Heart right ventricle (tissue), 16 donors: ENCODE data around the gene GATA6. TPM values are rescaled to one million over a fixed set of nuclear protein-coding genes. Genes with fewer than 3 reads are reported as not detected.

Experiments used
- ATAC-seq, 8 donors: fragments of 200-7000 bp; cut with Tn5 transposase; one replicate each; pipeline ENCODE4 v1.9.1; 2020; ENCODE audit warnings: mild to moderate bottlenecking in 8 of 8, moderate library complexity in 8 of 8, moderate number of reproducible peaks in 1 of 8
- DNase-seq, 2 donors: peaks; one replicate each; pipeline ENCODE4 v3.0.0-alpha.2; 2020
- H3K27ac ChIP-seq, 10 donors: fragments of 200-600 bp; sonication (generic) in 2 of 10; one replicate each; pipeline versions ENCODE4 v1.5.0 to v1.8.0; 2020 to 2022; ENCODE audit warnings: mild to moderate bottlenecking in 3 of 10
- H3K27me3 ChIP-seq, 7 donors: fragments of 200-600 bp; one replicate each; pipeline ENCODE4 v1.8.0; 2021 to 2022; ENCODE audit warnings: mild to moderate bottlenecking in 2 of 7
- H3K36me3 ChIP-seq, 9 donors: fragments of 200-600 bp; sonication (generic) in 1 of 9; one replicate each; pipeline versions ENCODE4 v1.5.0 to v1.8.0; 2020 to 2022; ENCODE audit warnings: mild to moderate bottlenecking in 2 of 9
- H3K4me1 ChIP-seq, 9 donors: fragments of 200-600 bp; sonication (generic) in 1 of 9; one replicate each; pipeline versions ENCODE4 v1.5.0 to v1.8.0; 2020 to 2022; ENCODE audit warnings: mild to moderate bottlenecking in 4 of 9
- H3K4me3 ChIP-seq, 10 donors: fragments of 200-600 bp; sonication (generic) in 2 of 10; one replicate each; pipeline versions ENCODE4 v1.5.0 to v1.8.0; 2020 to 2022; ENCODE audit warnings: mild to moderate bottlenecking in 7 of 10, moderate library complexity in 2 of 10
- H3K9me3 ChIP-seq, 11 donors: fragments of 200-600 bp in 10 of 11; sonication (generic) in 2 of 11; one replicate each; pipeline versions ENCODE4 v1.5.0 to v1.8.0; 2013 to 2022; ENCODE audit warnings: mild to moderate bottlenecking in 2 of 11, control low read depth in 1 of 11, moderate library complexity in 1 of 11
- WGBS, 2 donors: extraction: QIAGEN DNeasy Blood & Tissue Kit; methylation state at CpG; one replicate each; pipeline ENCODE4 v1.1.7; 2013; ENCODE audit warnings: inconsistent platforms in 1 of 2; 5-methylcytosine and 5-hydroxymethylcytosine counted together
- intact Hi-C, 10 donors: fragments of 100-400 bp; cut with DNase I; formaldehyde crosslinking; loops; one replicate each; pipeline versions ENCODE4 v1.11.1 to v1.14.2; 2022
- polyA plus RNA-seq, 2 donors: library from polyadenylated mRNA; stranded (reverse); fragments of 200-250 nt; gene quantifications; one replicate each; pipeline ENCODE4 v1.2.3, GENCODE V29; 2013
- total RNA-seq, 10 donors: library from RNA; stranded (reverse); fragmentation: NEBNext Ultra II Directional in 3 of 10; extraction: Animal tissue kit (Norgen Biotek cat#: 25700) in 3 of 10; gene quantifications; one replicate each; pipeline versions ENCODE4 v1.2.1 to v1.2.4, GENCODE V29; 2021 to 2023
- TF ChIP-seq, protein P1 (sequence below), 9 donors: fragments of 200-600 bp; sonication (generic) in 2 of 9; IDR thresholded peaks; one replicate each; pipeline versions ENCODE4 v1.5.0 to v1.8.0; 2021 to 2022; ENCODE audit warnings: antibody characterized with exemption in 9 of 9, mild to moderate bottlenecking in 5 of 9, moderate library complexity in 1 of 9
- donor health status: Arrhythmogenic right ventricular cardiomyopathy.
- donor health status: ischemic (EF 13 %, LVEDD 7.1; RV severe dilation, severe dysfunction).
- donor health status: healthy with polysubstance abuse.
- donor health status: DM: no; HTN: yes; CAD: no.
- donor health status: DM: no; HTN: no; CAD: no.
- donor health status: ischemic (EF 25% LVEDD 6.9; RV normal size, moderate dysfunction).
- donor health status: ischemic (EF 25% LVEDD 5.7; RV mildly dilated, moderate dysfunction).
- donor health status: healthy.
- donor health status: DM: yes; HTN: yes; CAD: no.
- donor health status: Ischemic cardiomyopathy.
- donor health status: ischemic (EF 35%, LVEDD 5.7; RV mildly dilated, moderate dysfunction).
- donor health status: nonischemic (EF 11% LVEDD 7.7; RV severe dilation, severe dysfunction).
- donor health status: DM: yes; HTN: yes; CAD: no.
- donor health status: PGD.
- donor health status: ischemic (EF 29% LVEDD 5.4; RV normal size, mild dysfunction).
- donor health status: nonischemic (EF 23%, LVEDD 6.1; RV moderate dilation, normal function).

The GATA6 gene
- total and polyA plus RNA-seq, 12 donors: 36.7 to 99.5 (median 69.0) TPM

DNA sequence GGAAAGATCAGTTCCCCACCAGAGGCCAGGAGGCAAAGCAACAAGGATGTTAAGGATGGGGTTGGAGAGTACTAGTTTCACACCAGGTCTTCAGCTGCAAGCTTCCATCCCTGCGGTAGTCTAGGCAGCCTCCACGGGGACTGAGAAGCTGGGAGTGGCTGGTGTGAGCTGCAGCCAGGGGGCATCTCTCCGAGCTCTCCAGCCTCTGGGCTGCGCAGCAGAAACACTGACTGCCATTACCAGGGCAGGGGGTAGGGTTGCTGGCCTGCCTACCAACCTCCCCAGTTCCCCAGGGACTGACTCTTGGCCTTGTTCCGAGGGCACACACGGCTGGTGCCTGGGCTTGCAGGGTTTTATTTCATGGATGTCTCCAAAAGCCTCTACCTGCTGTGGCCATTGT lies 15.9 kb downstream of the GATA6 start:
- ATAC-seq (peak; percentile 36 to 76 (median 66)), DNase-seq (peak in 1 of 2 donors; percentile 46)
- Histone ChIP-seq H3K4me1 (peaks cover 21 to 100% (median 87%) of the 10 kb centered on the region in 9 donors), H3K27me3 (peaks cover 0 to 5% (median 0%) of the 10 kb centered on the region in 7 donors), H3K9me3 (no peaks in the 10 kb centered on the region), H3K27ac (peak overlapping the region; percentile 66 to 99 (median 76)), H3K4me3 (no peak overlapping the region), H3K36me3 (peaks cover 0 to 92% (median 29%) of the 10 kb centered on the region in 9 donors)
- WGBS, 2 donors: 30 to 51% methylated on average over 6 of the region's 6 CpGs
- TF ChIP-seq, protein P1, sequence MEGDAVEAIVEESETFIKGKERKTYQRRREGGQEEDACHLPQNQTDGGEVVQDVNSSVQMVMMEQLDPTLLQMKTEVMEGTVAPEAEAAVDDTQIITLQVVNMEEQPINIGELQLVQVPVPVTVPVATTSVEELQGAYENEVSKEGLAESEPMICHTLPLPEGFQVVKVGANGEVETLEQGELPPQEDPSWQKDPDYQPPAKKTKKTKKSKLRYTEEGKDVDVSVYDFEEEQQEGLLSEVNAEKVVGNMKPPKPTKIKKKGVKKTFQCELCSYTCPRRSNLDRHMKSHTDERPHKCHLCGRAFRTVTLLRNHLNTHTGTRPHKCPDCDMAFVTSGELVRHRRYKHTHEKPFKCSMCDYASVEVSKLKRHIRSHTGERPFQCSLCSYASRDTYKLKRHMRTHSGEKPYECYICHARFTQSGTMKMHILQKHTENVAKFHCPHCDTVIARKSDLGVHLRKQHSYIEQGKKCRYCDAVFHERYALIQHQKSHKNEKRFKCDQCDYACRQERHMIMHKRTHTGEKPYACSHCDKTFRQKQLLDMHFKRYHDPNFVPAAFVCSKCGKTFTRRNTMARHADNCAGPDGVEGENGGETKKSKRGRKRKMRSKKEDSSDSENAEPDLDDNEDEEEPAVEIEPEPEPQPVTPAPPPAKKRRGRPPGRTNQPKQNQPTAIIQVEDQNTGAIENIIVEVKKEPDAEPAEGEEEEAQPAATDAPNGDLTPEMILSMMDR (IDR thresholded peaks at IDR 0.05): peak in 7 of 9 donors; percentile 21 to 56 (median 26)
- intact Hi-C loops: loop anchor here in 3 of 10 donors (5.0 kb wide), 1 partner anchor 82 kb away; no protein-coding TSS in a partner anchor

DNA sequence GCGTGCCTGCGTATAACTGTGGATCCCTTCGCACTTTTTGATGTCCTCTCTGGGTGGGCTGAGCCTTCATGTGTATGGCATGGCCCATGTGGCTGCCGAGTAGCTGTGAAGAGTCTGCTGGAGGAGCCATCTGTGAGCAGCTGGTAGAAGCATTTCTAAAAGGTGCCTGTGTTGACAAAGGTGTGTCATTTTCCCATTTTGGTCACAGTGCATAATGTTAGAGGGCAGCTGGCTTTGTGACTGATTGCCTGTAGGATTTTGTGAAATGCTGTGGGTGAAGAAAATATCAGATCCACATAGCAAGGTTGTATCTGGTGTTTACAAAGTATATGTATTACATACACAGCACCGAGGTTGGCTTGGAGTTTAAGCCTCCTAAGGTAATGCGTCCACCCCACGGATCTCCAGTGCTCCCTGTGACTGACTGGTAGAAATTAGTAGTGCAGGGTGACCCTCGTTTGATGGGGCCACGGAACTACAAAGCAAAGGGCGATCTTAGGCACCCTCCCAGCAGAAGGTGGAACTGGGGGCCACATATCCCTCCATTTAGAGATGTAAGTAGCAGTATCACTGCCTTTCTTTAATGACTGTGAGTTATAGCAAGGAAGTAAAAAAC lies 16.5 kb downstream of the GATA6 start:
- TF ChIP-seq, protein P1 (IDR thresholded peaks at IDR 0.05): no peak
- Histone ChIP-seq H3K27me3 (peaks cover 0 to 3% (median 0%) of the 10 kb centered on the region in 7 donors), H3K4me1 (peaks cover 21 to 98% (median 85%) of the 10 kb centered on the region in 9 donors), H3K36me3 (peaks cover 0 to 90% (median 29%) of the 10 kb centered on the region in 9 donors), H3K4me3 (no peak overlapping the region), H3K27ac (peak overlapping the region; percentile 66 to 99 (median 76)), H3K9me3 (no peaks in the 10 kb centered on the region)
- ATAC-seq: peak in 1 of 8 donors; percentile 8
- no peak for DNase-seq
- intact Hi-C loops: loop anchor here in 3 of 10 donors (5.0 kb wide), 1 partner anchor 81 kb away; no protein-coding TSS in a partner anchor
- WGBS, 2 donors: 47 to 56% methylated on average over 10 of the region's 10 CpGs

DNA sequence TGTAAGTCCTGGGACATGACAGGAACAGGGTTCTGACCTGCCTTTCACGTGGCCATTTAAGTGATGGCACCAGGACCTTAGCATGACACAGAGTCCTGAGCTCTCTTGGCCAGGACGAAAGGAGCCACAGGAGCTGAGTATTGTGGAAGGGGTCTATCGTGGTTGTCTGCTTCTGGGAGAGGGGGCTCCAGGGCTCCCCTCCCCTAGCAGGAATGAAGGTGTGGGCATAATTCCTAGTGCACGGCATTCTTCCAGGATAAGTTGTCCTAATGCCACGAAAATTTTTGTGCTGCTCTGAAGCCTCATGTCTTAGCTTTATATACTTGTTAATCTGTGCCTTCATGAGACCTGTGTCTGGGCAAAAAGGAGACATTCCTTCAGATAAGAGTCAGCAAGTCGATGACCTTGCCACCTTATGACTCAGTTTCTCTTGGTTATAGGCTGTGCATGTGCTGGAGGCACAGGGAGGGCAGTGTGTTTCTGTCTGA lies 17.1 kb downstream of the GATA6 start:
- Histone ChIP-seq H3K36me3 (peaks cover 0 to 86% (median 24%) of the 10 kb centered on the region in 9 donors), H3K4me1 (peaks cover 20 to 98% (median 84%) of the 10 kb centered on the region in 9 donors), H3K9me3 (no peaks in the 10 kb centered on the region), H3K27ac (peak overlapping the region; percentile 24 to 99 (median 76)), H3K4me3 (no peak overlapping the region), H3K27me3 (no peaks in the 10 kb centered on the region)
- ATAC-seq (peak in 2 of 8 donors; percentile 7 to 18), DNase-seq (no peak)
- intact Hi-C loops: loop anchor here in 3 of 10 donors (5.0 kb wide), 1 partner anchor 81 kb away; no protein-coding TSS in a partner anchor
- 45 to 53% methylated on average over 6 of the region's 6 CpGs for WGBS, 2 donors
- TF ChIP-seq, protein P1 (IDR thresholded peaks at IDR 0.05): no peak

DNA sequence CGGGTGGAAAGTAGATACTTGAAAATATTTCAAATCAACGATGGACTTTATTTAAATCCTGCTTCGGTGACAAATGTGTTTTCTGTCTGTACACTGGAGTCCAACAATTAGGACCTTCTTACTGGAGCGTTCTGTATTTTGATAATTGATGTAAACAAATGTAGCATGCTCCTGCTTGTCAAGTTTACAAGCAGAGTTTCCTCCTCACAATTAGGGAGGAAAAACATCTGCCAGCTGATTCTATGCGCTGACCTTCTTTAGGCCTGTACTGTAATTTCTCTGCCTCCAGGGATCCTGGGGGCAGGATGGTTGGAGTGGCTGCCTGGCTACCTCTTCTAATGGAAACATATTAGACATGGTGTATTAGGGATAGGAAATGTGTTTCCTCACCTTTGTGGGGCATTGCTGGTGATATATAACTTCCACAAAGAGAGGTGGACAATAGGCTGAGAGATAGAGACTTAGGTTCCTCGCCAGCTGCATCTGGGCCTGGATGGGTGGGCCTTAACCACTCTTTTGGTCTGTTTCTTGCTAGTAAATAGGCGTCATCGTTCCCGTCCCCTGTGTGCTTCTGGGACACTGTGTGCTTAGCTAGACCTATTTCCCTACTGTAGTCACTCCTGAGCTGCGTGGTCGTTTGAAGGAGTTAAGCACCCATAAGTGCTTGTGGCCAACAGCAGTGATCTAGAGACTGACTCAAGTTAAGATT lies 19.3 kb downstream of the GATA6 start:
- H3K9me3 ChIP-seq: no peaks in the 10 kb centered on the region
- H3K36me3 ChIP-seq: peaks cover 0 to 79% (median 9%) of the 10 kb centered on the region in 9 donors
- H3K4me3 ChIP-seq: peak overlapping the region in 2 of 10 donors; percentile 0 to 8
- DNase-seq (no peak), ATAC-seq (peak in 5 of 8 donors; percentile 18 to 76 (median 43))
- TF ChIP-seq, protein P1 (IDR thresholded peaks at IDR 0.05): no peak
- H3K27ac ChIP-seq: peak overlapping the region; percentile 49 to 99 (median 76)
- intact Hi-C loops: loop anchor here in 3 of 10 donors (5.0 kb wide), 1 partner anchor 79 kb away; no protein-coding TSS in a partner anchor
- peaks cover 18 to 99% (median 87%) of the 10 kb centered on the region in 9 donors for H3K4me1 ChIP-seq
- 26 to 43% methylated on average over 11 of the region's 11 CpGs for whole genome bisulfite sequencing, 2 donors
- H3K27me3 ChIP-seq: no peaks in the 10 kb centered on the region
